HFFc6 (cell line): ENCODE data around the gene ASCC2. TPM values are rescaled to one million over a fixed set of nuclear protein-coding genes. Genes with fewer than 3 reads are reported as not detected.

Experiments used
- DNase-seq: peaks from one replicate; pipeline ENCODE4 v3.0.0-alpha.2; 2018
- H3K27ac Mint-ChIP-seq: 2 replicates; pipeline ENCODE4 v1.8.0; 2020; ENCODE audit warnings: mild to moderate bottlenecking, mixed read lengths
- H3K27me3 Mint-ChIP-seq: 2 replicates; pipeline ENCODE4 v1.8.0; 2021; ENCODE audit warnings: mild to moderate bottlenecking, moderate library complexity, mixed read lengths; ENCODE audit not compliant: insufficient read depth
- H3K36me3 Mint-ChIP-seq: 2 replicates; pipeline ENCODE4 v1.8.0; 2021; ENCODE audit warnings: low read depth, mixed read lengths
- H3K4me1 Mint-ChIP-seq: 2 replicates; pipeline ENCODE4 v1.8.0; 2020; ENCODE audit warnings: low read depth, mixed read lengths
- H3K4me3 Mint-ChIP-seq: 2 replicates; pipeline ENCODE4 v1.8.0; 2020; ENCODE audit warnings: mild to moderate bottlenecking, moderate library complexity, mixed read lengths
- H3K9me3 Mint-ChIP-seq: 2 replicates; pipeline ENCODE4 v1.8.0; 2020; ENCODE audit warnings: mild to moderate bottlenecking, mixed read lengths
- total RNA-seq, 6 experiments: library from RNA; stranded (reverse); fragmentation: NEBNext Ultra II Directional; extraction: Animal tissue kit (Norgen Biotek cat#: 25700); gene quantifications; 2 replicates in 1 of 6; 3 replicates in 5 of 6; pipeline ENCODE4 v1.2.3, GENCODE V29; 2021
- TF ChIP-seq, protein P1 (sequence below): fragments of 200-600 bp; sonication (generic); IDR thresholded peaks from 2 replicates; pipeline ENCODE4 v1.5.0; 2021; ENCODE audit warnings: antibody characterized with exemption, mild to moderate bottlenecking

Gene ASCC2
- total RNA-seq, 6 experiments from 2014 or later: 60.1 to 73.6 (median 66.4) TPM

DNA sequence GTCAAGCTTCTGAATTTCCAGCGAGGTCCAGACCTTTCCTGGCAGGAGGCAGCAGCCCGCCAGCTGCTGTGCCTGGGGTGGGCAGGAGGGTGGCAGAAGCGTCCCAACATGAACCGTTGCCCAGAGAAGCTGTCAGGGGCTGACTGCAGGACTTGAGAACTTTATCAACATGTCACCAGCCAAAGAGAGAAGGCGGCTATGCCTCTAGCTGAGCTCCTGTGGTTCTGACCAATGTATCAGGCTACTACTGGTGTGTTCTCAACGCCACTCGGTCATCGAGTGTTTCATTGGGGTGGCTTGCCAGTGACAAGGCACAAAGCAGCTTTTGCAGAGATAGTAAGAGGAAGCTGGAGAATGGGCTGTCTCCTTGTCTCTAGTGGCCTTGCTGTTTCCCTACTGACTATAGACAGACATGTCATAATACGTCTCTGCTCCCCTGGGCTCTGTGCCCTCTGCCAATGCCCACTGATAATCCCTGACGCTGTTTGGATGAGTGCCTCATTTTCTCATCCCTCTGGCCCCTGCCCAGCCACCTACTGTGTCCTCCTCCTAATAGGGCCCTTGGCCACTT is 17.6 kb upstream of the ASCC2 start:
- H3K9me3 Mint-ChIP-seq: no peaks in the 10 kb centered on the region
- TF ChIP-seq, protein P1, sequence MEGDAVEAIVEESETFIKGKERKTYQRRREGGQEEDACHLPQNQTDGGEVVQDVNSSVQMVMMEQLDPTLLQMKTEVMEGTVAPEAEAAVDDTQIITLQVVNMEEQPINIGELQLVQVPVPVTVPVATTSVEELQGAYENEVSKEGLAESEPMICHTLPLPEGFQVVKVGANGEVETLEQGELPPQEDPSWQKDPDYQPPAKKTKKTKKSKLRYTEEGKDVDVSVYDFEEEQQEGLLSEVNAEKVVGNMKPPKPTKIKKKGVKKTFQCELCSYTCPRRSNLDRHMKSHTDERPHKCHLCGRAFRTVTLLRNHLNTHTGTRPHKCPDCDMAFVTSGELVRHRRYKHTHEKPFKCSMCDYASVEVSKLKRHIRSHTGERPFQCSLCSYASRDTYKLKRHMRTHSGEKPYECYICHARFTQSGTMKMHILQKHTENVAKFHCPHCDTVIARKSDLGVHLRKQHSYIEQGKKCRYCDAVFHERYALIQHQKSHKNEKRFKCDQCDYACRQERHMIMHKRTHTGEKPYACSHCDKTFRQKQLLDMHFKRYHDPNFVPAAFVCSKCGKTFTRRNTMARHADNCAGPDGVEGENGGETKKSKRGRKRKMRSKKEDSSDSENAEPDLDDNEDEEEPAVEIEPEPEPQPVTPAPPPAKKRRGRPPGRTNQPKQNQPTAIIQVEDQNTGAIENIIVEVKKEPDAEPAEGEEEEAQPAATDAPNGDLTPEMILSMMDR: no peak
- no peak overlapping the region for H3K27ac Mint-ChIP-seq
- no peaks in the 10 kb centered on the region for H3K36me3 Mint-ChIP-seq
- no peak overlapping the region for H3K4me3 Mint-ChIP-seq
- peaks cover 8% of the 10 kb centered on the region for H3K27me3 Mint-ChIP-seq
- DNase-seq: no peak
- no peaks in the 10 kb centered on the region for H3K4me1 Mint-ChIP-seq

DNA sequence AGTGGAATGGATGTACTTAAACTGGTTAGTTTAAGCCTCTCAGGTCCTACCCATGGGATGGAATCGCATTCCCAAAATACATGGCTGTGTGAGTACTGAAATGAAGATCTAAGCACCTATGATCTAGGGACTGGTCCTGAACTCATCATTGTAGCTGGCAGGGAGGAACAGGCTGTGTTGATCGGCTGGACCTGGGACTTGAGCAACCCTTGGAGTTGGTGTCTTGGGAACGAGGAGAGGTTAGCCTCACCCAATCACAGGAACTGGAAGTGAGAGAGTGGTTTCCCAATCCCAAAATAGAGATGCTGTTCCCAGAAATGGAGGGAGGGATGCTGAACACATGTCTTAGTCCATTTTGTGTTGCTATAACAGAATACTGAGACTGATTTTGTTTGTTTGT is 16.4 kb upstream of the ASCC2 start:
- TF ChIP-seq, protein P1: no peak
- no peaks in the 10 kb centered on the region for H3K9me3 Mint-ChIP-seq
- no peak overlapping the region for H3K27ac Mint-ChIP-seq
- no peaks in the 10 kb centered on the region for H3K36me3 Mint-ChIP-seq
- H3K27me3 Mint-ChIP-seq: peaks cover 5% of the 10 kb centered on the region
- DNase-seq: no peak
- no peak overlapping the region for H3K4me3 Mint-ChIP-seq
- no peaks in the 10 kb centered on the region for H3K4me1 Mint-ChIP-seq

DNA sequence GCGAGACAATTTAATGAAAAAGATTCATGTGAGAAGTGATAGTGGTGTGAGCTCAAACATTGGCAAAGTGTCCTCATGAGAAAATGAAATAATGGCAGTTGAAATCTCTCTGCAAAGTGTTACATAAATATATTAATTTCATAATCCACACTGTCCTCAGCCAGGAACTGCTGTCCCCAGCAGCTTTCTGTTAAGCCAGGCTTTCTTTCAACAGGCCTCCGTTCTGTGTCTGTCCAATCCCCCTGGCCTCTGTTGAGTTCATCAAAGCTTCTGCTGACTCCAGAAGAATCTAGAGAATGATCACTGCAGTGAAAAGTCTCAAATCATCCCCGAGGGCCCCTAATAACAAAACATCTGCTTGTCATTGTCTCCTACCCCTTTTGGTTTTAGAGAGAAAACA is 10.0 kb upstream of the ASCC2 start:
- H3K4me3 Mint-ChIP-seq: no peak overlapping the region
- no peak overlapping the region for H3K27ac Mint-ChIP-seq
- peaks cover 12% of the 10 kb centered on the region for H3K9me3 Mint-ChIP-seq
- peaks cover 4% of the 10 kb centered on the region for H3K36me3 Mint-ChIP-seq
- TF ChIP-seq, protein P1: no peak
- peaks cover 8% of the 10 kb centered on the region for H3K27me3 Mint-ChIP-seq
- no peak for DNase-seq
- peaks cover 7% of the 10 kb centered on the region for H3K4me1 Mint-ChIP-seq

DNA sequence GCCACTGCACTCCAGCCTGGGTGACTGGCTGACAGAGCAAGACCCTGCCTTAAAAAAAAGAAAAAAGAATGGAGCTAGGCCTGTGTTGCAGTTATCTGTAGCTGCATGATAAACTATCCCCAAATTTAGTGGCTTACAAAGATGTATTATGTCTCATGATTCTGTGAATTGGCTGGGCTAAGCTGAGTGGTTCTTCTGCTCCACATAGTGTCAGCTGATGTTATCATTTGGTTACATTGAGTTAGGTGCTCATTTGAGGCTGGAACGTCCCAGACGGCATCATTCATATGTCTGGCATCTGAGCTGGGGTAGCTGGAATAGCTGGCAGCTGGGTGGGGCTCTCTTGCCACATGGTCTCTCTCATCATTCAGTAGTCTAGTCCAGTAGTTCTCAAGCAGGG is 8.2 kb upstream of the ASCC2 start:
- no peak for DNase-seq
- Mint-ChIP-seq H3K9me3 (peaks cover 12% of the 10 kb centered on the region), H3K36me3 (peaks cover 4% of the 10 kb centered on the region), H3K4me1 (peaks cover 24% of the 10 kb centered on the region), H3K4me3 (no peak overlapping the region), H3K27me3 (peaks cover 8% of the 10 kb centered on the region), H3K27ac (no peak overlapping the region)
- TF ChIP-seq, protein P1: no peak

DNA sequence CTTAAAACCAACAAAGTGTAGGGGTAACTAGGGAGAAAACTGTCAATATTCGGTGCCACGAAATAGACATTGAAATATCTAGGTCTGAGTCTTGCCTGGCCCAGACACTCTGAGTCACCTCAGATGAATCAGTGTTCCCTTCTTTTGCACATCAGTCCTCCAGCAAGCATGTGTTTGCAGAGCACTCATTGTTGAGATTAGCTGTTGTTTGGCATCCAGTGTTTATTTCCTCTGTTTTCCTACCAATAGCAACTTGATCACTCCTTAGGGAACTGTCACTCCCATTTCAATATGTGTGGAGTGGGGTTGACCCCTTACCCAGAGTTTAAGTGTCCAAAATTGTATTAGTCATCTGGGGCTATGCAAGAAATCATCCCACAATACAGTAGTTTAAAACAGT is 4.7 kb upstream of the ASCC2 start:
- TF ChIP-seq, protein P1: no peak
- Mint-ChIP-seq H3K27me3 (peaks cover 1% of the 10 kb centered on the region), H3K9me3 (peaks cover 13% of the 10 kb centered on the region), H3K4me3 (peak overlapping the region; percentile 41; the same call in 1 of the 2 replicates), H3K27ac (peak overlapping the region; percentile 90), H3K36me3 (peaks cover 5% of the 10 kb centered on the region), H3K4me1 (peaks cover 36% of the 10 kb centered on the region)
- peak; percentile 97 for DNase-seq
